Nephron (organoid): Measurements from ENCODE around the gene LRFN3.
"Not testable (repeated sequence)": the region's sequence is repeated elsewhere in the genome, so short reads cannot be mapped to it uniquely, and the experiment has no call there.

Source experiments
- H3K27ac Mint-ChIP-seq, 3 experiments: 2 replicates each; pipeline ENCODE4 v1.8.0; 2020; ENCODE audit warnings: mixed read lengths in 3 of 3, mild to moderate bottlenecking in 2 of 3, moderate library complexity in 1 of 3
- H3K27me3 Mint-ChIP-seq: 2 replicates; pipeline ENCODE4 v1.8.0; 2021; ENCODE audit warnings: low read depth, mild to moderate bottlenecking, moderate library complexity, mixed read lengths
- H3K36me3 Mint-ChIP-seq: 2 replicates; pipeline ENCODE4 v1.8.0; 2020; ENCODE audit warnings: low read depth, mixed read lengths
- H3K4me1 Mint-ChIP-seq: 2 replicates; pipeline ENCODE4 v1.8.0; 2020; ENCODE audit warnings: mixed read lengths
- H3K4me3 Mint-ChIP-seq, 3 experiments: 2 replicates each; pipeline ENCODE4 v1.8.0; 2020; ENCODE audit warnings: mild to moderate bottlenecking in 3 of 3, mixed read lengths in 3 of 3, moderate library complexity in 2 of 3
- H3K9me3 Mint-ChIP-seq: 2 replicates; pipeline ENCODE4 v1.8.0; 2020; ENCODE audit warnings: mixed read lengths
- CTCF ChIP-seq, 3 experiments: fragments of 200-600 bp; sonication (generic); IDR thresholded peaks; one replicate each; pipeline ENCODE4 v1.5.0; 2021; ENCODE audit warnings: antibody characterized with exemption in 3 of 3; ENCODE audit not compliant: unreplicated experiment in 3 of 3

Gene LRFN3

GRCh38 chr19:35909684-35910035 lies 26.5 kb upstream of the LRFN3 start:
- TF ChIP-seq CTCF (IDR thresholded peaks at IDR 0.05; ENCODE audit: unreplicated experiment in 3 of 3) = no peak
- no peaks in the 10 kb centered on the region for H3K36me3 Mint-ChIP-seq
- peaks cover 4% of the 10 kb centered on the region for H3K27me3 Mint-ChIP-seq
- H3K4me3 Mint-ChIP-seq = no peak overlapping the region
- no peaks in the 10 kb centered on the region for H3K4me1 Mint-ChIP-seq
- H3K9me3 Mint-ChIP-seq = no peaks in the 10 kb centered on the region
- no peak overlapping the region for H3K27ac Mint-ChIP-seq

- not testable (repeated sequence) for H3K27ac Mint-ChIP-seq, H3K36me3 Mint-ChIP-seq, H3K4me3 Mint-ChIP-seq
Measured at GRCh38 chr19:35910355-35910754, 25.8 kb upstream of the LRFN3 start.

DNA sequence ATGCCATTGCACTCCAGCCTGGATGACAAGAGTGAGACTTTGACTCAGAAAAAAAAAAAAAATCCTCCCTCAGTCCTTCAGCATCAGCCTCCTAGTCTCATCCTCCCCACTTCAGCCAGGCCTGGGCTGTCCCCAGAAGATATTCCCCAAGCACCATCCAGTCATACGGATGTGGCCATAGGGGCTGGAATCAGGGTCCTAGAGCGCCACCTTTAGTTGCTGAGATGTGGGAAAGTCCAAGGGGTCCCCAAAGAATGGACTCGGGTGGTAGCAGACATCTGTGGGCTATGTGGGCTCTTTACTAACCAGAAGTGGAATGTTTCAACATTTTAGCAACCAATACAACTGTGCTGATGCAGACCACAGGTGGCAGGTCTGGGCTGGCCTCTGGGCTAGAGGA lies 25.0 kb upstream of the LRFN3 start:
- Mint-ChIP-seq H3K4me1 (no peaks in the 10 kb centered on the region), H3K9me3 (no peaks in the 10 kb centered on the region), H3K36me3 (no peaks in the 10 kb centered on the region), H3K27me3 (peaks cover 4% of the 10 kb centered on the region), H3K4me3 (no peak overlapping the region), H3K27ac (no peak overlapping the region)
- no peak for TF ChIP-seq CTCF (IDR thresholded peaks at IDR 0.05; ENCODE audit: unreplicated experiment in 3 of 3)

More at GRCh38 chr19:35910355-35910754, 25.8 kb upstream of the LRFN3 start:
- H3K27me3 Mint-ChIP-seq, H3K9me3 Mint-ChIP-seq, H3K4me1 Mint-ChIP-seq: not testable (repeated sequence)

DNA sequence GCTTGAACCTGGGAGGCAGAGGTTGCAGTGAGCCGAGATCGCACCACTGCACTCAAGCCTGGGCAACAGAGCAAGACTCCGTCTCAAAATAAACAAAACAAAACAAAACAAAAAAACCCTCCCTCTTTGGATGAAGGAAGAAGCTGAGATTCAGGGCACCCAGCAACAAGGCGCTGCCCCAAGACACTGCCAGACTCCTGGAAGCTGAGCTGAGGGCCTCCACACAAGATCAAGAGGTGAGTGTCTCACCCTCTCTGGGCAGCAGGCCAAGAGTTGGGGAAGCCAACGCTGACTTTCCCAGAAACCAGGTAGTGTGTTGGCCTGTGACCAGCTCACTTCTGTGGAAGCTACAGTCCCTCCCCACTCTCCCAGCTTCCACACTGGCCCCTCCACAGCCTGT lies 24.4 kb upstream of the LRFN3 start:
- no peak overlapping the region for H3K4me3 Mint-ChIP-seq
- no peaks in the 10 kb centered on the region for H3K9me3 Mint-ChIP-seq
- peaks cover 4% of the 10 kb centered on the region for H3K27me3 Mint-ChIP-seq
- H3K36me3 Mint-ChIP-seq = no peaks in the 10 kb centered on the region
- H3K27ac Mint-ChIP-seq = no peak overlapping the region
- H3K4me1 Mint-ChIP-seq = no peaks in the 10 kb centered on the region
- TF ChIP-seq CTCF (IDR thresholded peaks at IDR 0.05; ENCODE audit: unreplicated experiment in 3 of 3) = no peak

DNA sequence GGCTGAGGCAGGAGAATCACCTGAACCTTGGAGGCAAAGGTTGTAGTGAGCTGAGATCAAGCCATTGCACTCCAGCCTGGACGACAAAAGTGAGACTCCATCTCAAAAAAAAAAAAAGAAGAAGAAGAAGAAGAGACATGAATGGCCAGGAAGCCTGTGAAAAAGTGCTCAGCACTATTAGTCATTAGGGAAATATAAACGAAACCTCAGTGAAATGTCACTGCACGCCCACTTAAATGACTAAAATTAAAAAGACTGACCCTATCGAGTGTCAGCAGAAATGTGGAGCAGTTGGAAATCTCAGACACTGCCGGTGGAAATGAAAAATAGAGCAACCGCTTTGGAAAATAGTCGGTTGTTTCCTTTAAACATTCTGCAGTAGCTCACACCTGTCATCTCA lies 22.6 kb upstream of the LRFN3 start:
- H3K4me3 Mint-ChIP-seq = no peak overlapping the region
- TF ChIP-seq CTCF (IDR thresholded peaks at IDR 0.05; ENCODE audit: unreplicated experiment in 3 of 3) = no peak
- H3K27ac Mint-ChIP-seq = no peak overlapping the region
- H3K4me1 Mint-ChIP-seq = no peaks in the 10 kb centered on the region
- H3K9me3 Mint-ChIP-seq = no peaks in the 10 kb centered on the region
- H3K36me3 Mint-ChIP-seq = no peaks in the 10 kb centered on the region
- H3K27me3 Mint-ChIP-seq = peaks cover 4% of the 10 kb centered on the region

DNA sequence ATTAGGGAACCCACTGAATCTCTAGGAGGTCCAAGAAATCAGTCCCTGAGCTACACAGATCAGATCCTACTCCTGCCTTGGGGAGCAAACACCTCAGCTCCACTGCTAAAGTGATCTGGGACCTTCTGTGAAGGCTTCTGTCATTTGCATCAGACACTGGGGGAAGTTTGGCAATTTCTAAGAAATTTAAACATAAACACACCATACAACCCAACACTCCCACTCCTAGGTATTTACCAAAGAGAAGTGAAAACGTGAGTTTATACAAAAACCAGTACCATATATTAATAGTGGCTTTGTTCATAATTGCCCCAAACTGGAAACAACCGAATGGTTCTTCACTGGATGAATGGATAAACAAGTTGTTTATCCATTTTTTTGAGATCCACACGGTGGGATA lies 20.7 kb upstream of the LRFN3 start:
- H3K27me3 Mint-ChIP-seq = no peaks in the 10 kb centered on the region
- no peak for TF ChIP-seq CTCF (IDR thresholded peaks at IDR 0.05; ENCODE audit: unreplicated experiment in 3 of 3)
- H3K4me1 Mint-ChIP-seq = no peaks in the 10 kb centered on the region
- no peaks in the 10 kb centered on the region for H3K36me3 Mint-ChIP-seq
- no peaks in the 10 kb centered on the region for H3K9me3 Mint-ChIP-seq
- no peak overlapping the region for H3K4me3 Mint-ChIP-seq
- H3K27ac Mint-ChIP-seq = no peak overlapping the region

GRCh38 chr19:35919306-35919705 lies 16.9 kb upstream of the LRFN3 start:
- TF ChIP-seq CTCF (IDR thresholded peaks at IDR 0.05; ENCODE audit: unreplicated experiment in 3 of 3) = no peak

More at GRCh38 chr19:35919306-35919705, 16.9 kb upstream of the LRFN3 start:
- no peaks in the 10 kb centered on the region for H3K9me3 Mint-ChIP-seq
- H3K4me3 Mint-ChIP-seq = no peak overlapping the region
- no peaks in the 10 kb centered on the region for H3K27me3 Mint-ChIP-seq
- H3K4me1 Mint-ChIP-seq = no peaks in the 10 kb centered on the region
- H3K36me3 Mint-ChIP-seq = no peaks in the 10 kb centered on the region
- no peak overlapping the region for H3K27ac Mint-ChIP-seq
